Heart right ventricle (tissue), 16 donors: Measurements from ENCODE around the gene PKN2. TPM values are rescaled to one million over a fixed set of nuclear protein-coding genes. Genes with fewer than 3 reads are reported as not detected.
"Not testable (repeated sequence)": the region's sequence is repeated elsewhere in the genome, so short reads cannot be mapped to it uniquely, and the experiment has no call there.

ENCODE experiments used
- ATAC-seq, 8 donors: fragments of 200-7000 bp; cut with Tn5 transposase; one replicate each; pipeline ENCODE4 v1.9.1; 2020; ENCODE audit warnings: mild to moderate bottlenecking in 8 of 8, moderate library complexity in 8 of 8, moderate number of reproducible peaks in 1 of 8
- DNase-seq, 2 donors: peaks; one replicate each; pipeline ENCODE4 v3.0.0-alpha.2; 2020
- H3K27ac ChIP-seq, 10 donors: fragments of 200-600 bp; sonication (generic) in 2 of 10; one replicate each; pipeline versions ENCODE4 v1.5.0 to v1.8.0; 2020 to 2022; ENCODE audit warnings: mild to moderate bottlenecking in 3 of 10
- H3K27me3 ChIP-seq, 7 donors: fragments of 200-600 bp; one replicate each; pipeline ENCODE4 v1.8.0; 2021 to 2022; ENCODE audit warnings: mild to moderate bottlenecking in 2 of 7
- H3K36me3 ChIP-seq, 9 donors: fragments of 200-600 bp; sonication (generic) in 1 of 9; one replicate each; pipeline versions ENCODE4 v1.5.0 to v1.8.0; 2020 to 2022; ENCODE audit warnings: mild to moderate bottlenecking in 2 of 9
- H3K4me1 ChIP-seq, 9 donors: fragments of 200-600 bp; sonication (generic) in 1 of 9; one replicate each; pipeline versions ENCODE4 v1.5.0 to v1.8.0; 2020 to 2022; ENCODE audit warnings: mild to moderate bottlenecking in 4 of 9
- H3K4me3 ChIP-seq, 10 donors: fragments of 200-600 bp; sonication (generic) in 2 of 10; one replicate each; pipeline versions ENCODE4 v1.5.0 to v1.8.0; 2020 to 2022; ENCODE audit warnings: mild to moderate bottlenecking in 7 of 10, moderate library complexity in 2 of 10
- H3K9me3 ChIP-seq, 11 donors: fragments of 200-600 bp in 10 of 11; sonication (generic) in 2 of 11; one replicate each; pipeline versions ENCODE4 v1.5.0 to v1.8.0; 2013 to 2022; ENCODE audit warnings: mild to moderate bottlenecking in 2 of 11, control low read depth in 1 of 11, moderate library complexity in 1 of 11
- CTCF ChIP-seq, 9 donors: fragments of 200-600 bp; sonication (generic) in 2 of 9; IDR thresholded peaks; one replicate each; pipeline versions ENCODE4 v1.5.0 to v1.8.0; 2021 to 2022; ENCODE audit warnings: antibody characterized with exemption in 9 of 9, mild to moderate bottlenecking in 5 of 9, moderate library complexity in 1 of 9
- WGBS, 2 donors: extraction: QIAGEN DNeasy Blood & Tissue Kit; methylation state at CpG; one replicate each; pipeline ENCODE4 v1.1.7; 2013; ENCODE audit warnings: inconsistent platforms in 1 of 2; 5-methylcytosine and 5-hydroxymethylcytosine counted together
- intact Hi-C, 10 donors: fragments of 100-400 bp; cut with DNase I; formaldehyde crosslinking; loops; one replicate each; pipeline versions ENCODE4 v1.11.1 to v1.14.2; 2022
- polyA plus RNA-seq, 2 donors: library from polyadenylated mRNA; stranded (reverse); fragments of 200-250 nt; gene quantifications; one replicate each; pipeline ENCODE4 v1.2.3, GENCODE V29; 2013
- total RNA-seq, 10 donors: library from RNA; stranded (reverse); fragmentation: NEBNext Ultra II Directional in 3 of 10; extraction: Animal tissue kit (Norgen Biotek cat#: 25700) in 3 of 10; gene quantifications; one replicate each; pipeline versions ENCODE4 v1.2.1 to v1.2.4, GENCODE V29; 2021 to 2023
- donor health status: Arrhythmogenic right ventricular cardiomyopathy.
- donor health status: ischemic (EF 13 %, LVEDD 7.1; RV severe dilation, severe dysfunction).
- donor health status: healthy with polysubstance abuse.
- donor health status: DM: no; HTN: yes; CAD: no.
- donor health status: DM: no; HTN: no; CAD: no.
- donor health status: ischemic (EF 25% LVEDD 6.9; RV normal size, moderate dysfunction).
- donor health status: ischemic (EF 25% LVEDD 5.7; RV mildly dilated, moderate dysfunction).
- donor health status: healthy.
- donor health status: DM: yes; HTN: yes; CAD: no.
- donor health status: Ischemic cardiomyopathy.
- donor health status: ischemic (EF 35%, LVEDD 5.7; RV mildly dilated, moderate dysfunction).
- donor health status: nonischemic (EF 11% LVEDD 7.7; RV severe dilation, severe dysfunction).
- donor health status: DM: yes; HTN: yes; CAD: no.
- donor health status: PGD.
- donor health status: ischemic (EF 29% LVEDD 5.4; RV normal size, mild dysfunction).
- donor health status: nonischemic (EF 23%, LVEDD 6.1; RV moderate dilation, normal function).

Gene PKN2
- total and polyA plus RNA-seq, 12 donors: 6.2 to 42.8 (median 33.6) TPM

GRCh38 chr1:88812366-88812765 is 128.3 kb downstream of the PKN2 start:
- DNase-seq: no peak
- no peak for TF ChIP-seq CTCF (IDR thresholded peaks at IDR 0.05)
- intact Hi-C loops: no loop called here
- H3K4me3 ChIP-seq: no peak overlapping the region
- ATAC-seq: no peak
- H3K27ac ChIP-seq: no peak overlapping the region
- H3K4me1 ChIP-seq: no peaks in the 10 kb centered on the region
- no peaks in the 10 kb centered on the region for H3K27me3 ChIP-seq
- H3K36me3 ChIP-seq: peaks cover 0 to 99% (median 28%) of the 10 kb centered on the region in 9 donors
- no peaks in the 10 kb centered on the region for H3K9me3 ChIP-seq

GRCh38 chr1:88813471-88813870 is 129.4 kb downstream of the PKN2 start:
- H3K27me3 ChIP-seq: no peaks in the 10 kb centered on the region
- H3K9me3 ChIP-seq: no peaks in the 10 kb centered on the region
- no peak overlapping the region for H3K27ac ChIP-seq
- TF ChIP-seq CTCF (IDR thresholded peaks at IDR 0.05): no peak
- peaks cover 0 to 95% (median 23%) of the 10 kb centered on the region in 9 donors for H3K36me3 ChIP-seq
- no peak for ATAC-seq
- intact Hi-C loops: no loop called here
- WGBS, 2 donors: 97 to 98% methylated on average over 1 of the region's 1 CpG
- no peaks in the 10 kb centered on the region for H3K4me1 ChIP-seq
- H3K4me3 ChIP-seq: no peak overlapping the region
- DNase-seq: no peak

- H3K4me1 ChIP-seq, ATAC-seq, intact Hi-C loops, H3K9me3 ChIP-seq, H3K27ac ChIP-seq, H3K4me3 ChIP-seq, H3K27me3 ChIP-seq, DNase-seq: not testable (repeated sequence)
- 96 to 98% methylated on average over 3 of the region's 3 CpGs for WGBS, 2 donors
- peaks cover 0 to 90% (median 19%) of the 10 kb centered on the region in 9 donors for H3K36me3 ChIP-seq
Observed at GRCh38 chr1:88819642-88820041, 135.6 kb downstream of the PKN2 start.

GRCh38 chr1:88825721-88826120 is 141.6 kb downstream of the PKN2 start:
- DNase-seq: no peak

More at GRCh38 chr1:88825721-88826120, 141.6 kb downstream of the PKN2 start:
- no peak for TF ChIP-seq CTCF (IDR thresholded peaks at IDR 0.05)
- Histone ChIP-seq H3K4me1 (no peaks in the 10 kb centered on the region), H3K9me3 (no peaks in the 10 kb centered on the region), H3K27me3 (no peaks in the 10 kb centered on the region), H3K27ac (no peak overlapping the region), H3K36me3 (peaks cover 0 to 96% (median 27%) of the 10 kb centered on the region in 9 donors), H3K4me3 (no peak overlapping the region)
- ATAC-seq: no peak
- 91 to 97% methylated on average over 2 of the region's 2 CpGs for WGBS, 2 donors
- intact Hi-C loops: no loop called here
